HG02852 (cell line): ENCODE measurements around the gene ADARB2.

Experiments used
- ATAC-seq: cut with Tn5 transposase; IDR thresholded peaks from one replicate; pipeline ENCODE4 v1.9.1; 2021; ENCODE audit warnings: mild to moderate bottlenecking, moderate library complexity; ENCODE audit not compliant: unreplicated experiment

ADARB2 gene

GRCh38 chr10:1300218-1300617 lies 437.1 kb downstream of the ADARB2 start:
- ATAC-seq = no peak

GRCh38 chr10:1299041-1299726 lies 438.1 kb downstream of the ADARB2 start:
- no peak for ATAC-seq

GRCh38 chr10:1297566-1298301 lies 439.6 kb downstream of the ADARB2 start:
- no peak for ATAC-seq

- no peak for ATAC-seq
These were observed 441.4 kb downstream of the ADARB2 start for GRCh38 chr10:1295756-1296480.

GRCh38 chr10:1294748-1295147 lies 442.6 kb downstream of the ADARB2 start:
- no peak for ATAC-seq

- ATAC-seq = no peak
These were observed 443.5 kb downstream of the ADARB2 start for GRCh38 chr10:1293636-1294435.

GRCh38 chr10:1293157-1293556 lies 444.2 kb downstream of the ADARB2 start:
- ATAC-seq = no peak

GRCh38 chr10:1292611-1293031 lies 444.7 kb downstream of the ADARB2 start:
- ATAC-seq = no peak

GRCh38 chr10:1291178-1292090 lies 445.9 kb downstream of the ADARB2 start:
- ATAC-seq = no peak

GRCh38 chr10:1290071-1290471 lies 447.3 kb downstream of the ADARB2 start:
- no peak for ATAC-seq

GRCh38 chr10:1289591-1289990 lies 447.7 kb downstream of the ADARB2 start:
- no peak for ATAC-seq

GRCh38 chr10:1287971-1288401 lies 449.3 kb downstream of the ADARB2 start:
- no peak for ATAC-seq

GRCh38 chr10:1287487-1287886 lies 449.8 kb downstream of the ADARB2 start:
- no peak for ATAC-seq

- ATAC-seq = no peak
These were observed 453.2 kb downstream of the ADARB2 start for GRCh38 chr10:1284076-1284475.

- no peak for ATAC-seq
These were observed 455.9 kb downstream of the ADARB2 start for GRCh38 chr10:1281405-1281782.

GRCh38 chr10:1280466-1281404 lies 456.6 kb downstream of the ADARB2 start:
- ATAC-seq = no peak

- ATAC-seq = no peak
These were observed 459.0 kb downstream of the ADARB2 start for GRCh38 chr10:1278306-1278705.

GRCh38 chr10:1274701-1275544 lies 462.4 kb downstream of the ADARB2 start:
- no peak for ATAC-seq
